GM12872 (cell line): ENCODE results near the gene NMT1.

Experiments
- CTCF ChIP-seq: IDR thresholded peaks from 3 replicates; pipeline ENCODE4 v1.5.1; 2011; ENCODE audit warnings: low read depth, mild to moderate bottlenecking, low read length, moderate library complexity; ENCODE audit not compliant: insufficient read depth

The NMT1 gene

GRCh38 chr17:45132572-45133463 is 71.7 kb downstream of the NMT1 start:
- TF ChIP-seq CTCF: peak; percentile 93

- peak; percentile 100 for TF ChIP-seq CTCF
These were observed 74.3 kb downstream of the NMT1 start, which contains the start of gene ACBD4 for GRCh38 chr17:45135192-45135977. Gene ACBD4 (plus strand): TSS chr17:45135687. CDS start chr17:45136145, 458 bp downstream.

GRCh38 chr17:45135978-45136791 is 75.1 kb downstream of the NMT1 start:
- TF ChIP-seq CTCF: no peak

DNA sequence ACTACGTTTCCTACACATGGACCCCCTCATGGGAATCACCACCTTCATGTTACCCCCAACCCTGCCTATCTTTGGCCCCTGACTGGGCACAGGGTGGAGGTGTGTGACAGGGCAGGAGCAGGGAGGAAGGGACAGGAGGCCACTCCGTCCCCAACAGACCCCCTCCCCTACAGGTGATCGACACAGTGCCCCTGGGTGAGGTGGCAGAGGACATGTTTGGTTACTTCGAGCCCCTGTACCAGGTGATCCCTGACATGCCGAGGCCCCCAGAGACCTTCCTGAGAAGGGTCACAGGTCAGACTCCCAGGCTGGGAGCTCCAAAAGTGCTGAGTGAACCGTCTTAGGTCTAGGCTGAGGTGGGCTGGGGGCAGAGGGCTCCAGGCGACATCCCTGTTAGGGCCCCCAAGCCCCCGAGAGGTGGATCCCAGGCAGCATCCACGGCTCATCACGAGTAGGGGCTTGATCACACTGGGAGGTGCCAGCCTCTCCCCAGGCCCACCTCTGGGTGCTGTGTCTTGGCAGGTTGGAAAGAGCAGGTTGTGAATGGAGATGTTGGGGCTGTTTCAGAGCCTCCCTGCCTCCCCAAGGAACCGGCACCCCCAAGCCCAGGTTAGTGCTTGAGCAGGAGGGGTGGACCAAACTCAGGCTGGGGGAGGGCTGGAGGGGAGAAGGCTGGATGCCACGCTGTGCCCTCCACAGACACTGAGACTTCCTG is 75.9 kb downstream of the NMT1 start:
- TF ChIP-seq CTCF: no peak

DNA sequence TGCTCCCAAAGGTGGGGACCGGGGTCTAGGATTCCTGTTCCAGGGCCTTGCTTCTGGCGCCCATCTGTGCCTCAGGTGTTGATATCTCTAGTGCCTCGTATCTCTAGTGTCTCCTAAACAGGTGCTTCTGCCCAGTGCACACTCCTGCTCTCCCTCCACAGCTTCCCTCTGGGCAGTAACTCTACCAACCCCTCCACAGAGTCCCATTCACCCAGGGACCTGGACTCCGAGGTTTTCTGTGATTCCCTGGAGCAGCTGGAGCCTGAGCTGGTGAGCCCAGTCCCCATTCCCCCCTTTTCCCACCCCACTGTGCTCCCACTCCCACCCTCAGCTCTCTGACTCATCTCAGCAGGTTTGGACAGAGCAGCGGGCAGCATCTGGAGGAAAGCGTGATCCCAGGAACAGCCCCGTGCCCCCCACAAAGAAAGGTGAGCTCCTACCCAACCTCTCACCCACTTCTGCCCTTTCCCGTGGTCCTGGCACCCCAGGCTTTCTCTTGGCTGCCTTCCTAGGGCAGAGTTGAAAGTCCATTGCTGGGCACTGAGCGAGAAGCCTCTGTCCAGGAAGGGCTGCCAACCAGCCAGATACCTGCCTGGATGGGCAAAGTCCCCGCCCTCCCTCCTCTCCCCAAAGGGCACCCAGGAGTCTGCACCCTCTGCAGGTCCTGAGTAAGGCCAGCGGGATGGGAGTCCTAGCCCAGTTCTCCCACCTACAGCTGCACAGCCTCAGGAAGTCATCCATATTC is 76.6 kb downstream of the NMT1 start:
- TF ChIP-seq CTCF: no peak

DNA sequence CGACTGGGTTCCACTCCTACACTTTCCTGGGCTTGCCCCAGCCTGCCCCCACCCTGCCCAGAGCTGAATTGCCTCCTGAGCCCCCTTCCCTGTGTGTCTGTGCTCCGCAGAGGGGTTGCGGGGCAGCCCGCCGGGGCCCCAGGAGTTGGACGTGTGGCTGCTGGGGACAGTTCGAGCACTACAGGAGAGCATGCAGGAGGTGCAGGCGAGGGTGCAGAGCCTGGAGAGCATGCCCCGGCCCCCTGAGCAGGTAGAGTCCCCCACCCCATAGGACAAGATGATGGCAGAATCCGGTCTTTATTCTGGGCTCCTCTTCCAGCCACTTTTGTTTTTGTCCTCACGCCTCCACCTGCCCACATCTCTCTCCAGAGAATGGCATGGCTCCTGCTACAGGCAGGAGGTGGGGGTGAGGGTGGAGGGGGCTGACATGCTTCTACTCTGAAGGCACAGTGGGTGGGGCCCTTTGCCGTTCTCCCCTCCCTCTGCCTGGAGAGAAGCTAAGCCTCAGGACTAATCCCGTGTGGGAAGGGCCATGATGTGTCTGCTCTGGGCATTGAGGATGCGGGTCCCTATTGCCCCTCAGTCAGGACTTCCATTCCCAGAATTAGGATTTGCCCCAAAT is 77.9 kb downstream of the NMT1 start:
- no peak for TF ChIP-seq CTCF
